AG10803 (cell line): ENCODE results near the gene GAA.

Source experiments
- DNase-seq: peaks from one replicate; pipeline ENCODE4 v3.0.0; 2010; ENCODE audit warnings: low read depth
- H3K4me3 ChIP-seq: 2 replicates; pipeline ENCODE4 v1.5.1; 2011; ENCODE audit warnings: mild to moderate bottlenecking, low read length, control low read depth
- CTCF ChIP-seq: conservative IDR thresholded peaks from 2 replicates; pipeline ENCODE4 v1.5.1; 2011; ENCODE audit warnings: mild to moderate bottlenecking, low read length, control low read depth, inconsistent platforms

Gene GAA

GRCh38 chr17:80101011-80101945, at the start of gene GAA:
Gene GAA, plus strand, starts transcription at chr17:80101581. Its CDS starts 3,006 bp downstream, at chr17:80104587.
- peak; percentile 43 for TF ChIP-seq CTCF
- peak within 1 kb of the TSS; percentile 97 for H3K4me3 ChIP-seq
- peak; percentile 71 for DNase-seq

- no peak for DNase-seq
- TF ChIP-seq CTCF = no peak
- H3K4me3 ChIP-seq = no peak overlapping the region
Measured at GRCh38 chr17:80051681-80052080, 49.7 kb upstream of the GAA start.

- H3K4me3 ChIP-seq = no peak overlapping the region
- no peak for TF ChIP-seq CTCF
- DNase-seq = peak; percentile 17
Measured at GRCh38 chr17:80053102-80053501, 48.3 kb upstream of the GAA start.

GRCh38 chr17:80055597-80055996, 45.8 kb upstream of the GAA start:
- no peak for DNase-seq
- H3K4me3 ChIP-seq = no peak overlapping the region
- TF ChIP-seq CTCF = no peak

GRCh38 chr17:80058311-80058955, 42.9 kb upstream of the GAA start:
- H3K4me3 ChIP-seq = no peak overlapping the region
- no peak for DNase-seq
- no peak for TF ChIP-seq CTCF

GRCh38 chr17:80060644-80061043, 40.7 kb upstream of the GAA start:
- DNase-seq = peak; percentile 14
- TF ChIP-seq CTCF = no peak

More at GRCh38 chr17:80060644-80061043, 40.7 kb upstream of the GAA start:
- H3K4me3 ChIP-seq = no peak overlapping the region
